WTC11 (cell line): Measurements from ENCODE around the gene SLC1A4.

ENCODE experiments used
- ATF3 ChIP-seq: sonication (generic); formaldehyde crosslinking; conservative IDR thresholded peaks from 2 replicates; pipeline ENCODE4 v1.8.1; 2022; ENCODE audit warnings: mild to moderate bottlenecking, missing genetic modification reagents
- HMGA2 ChIP-seq: fragments of 250-450 bp; sonication (Bioruptor Pico); IDR thresholded peaks from 2 replicates; pipeline ENCODE4 v1.4.0; 2021; ENCODE audit warnings: mild to moderate bottlenecking, moderate library complexity
- HMGXB4 ChIP-seq: sonication (generic); formaldehyde crosslinking; IDR thresholded peaks from 2 replicates; pipeline ENCODE4 v1.8.1; 2023; ENCODE audit warnings: mild to moderate bottlenecking, moderate library complexity, missing genetic modification reagents
- RELA ChIP-seq: sonication (generic); formaldehyde crosslinking; IDR thresholded peaks from 2 replicates; pipeline ENCODE4 v1.8.1; 2022; ENCODE audit warnings: missing genetic modification reagents, mild to moderate bottlenecking, borderline replicate concordance
- ZNF121 ChIP-seq: sonication (generic); formaldehyde crosslinking; IDR thresholded peaks from 2 replicates; pipeline ENCODE4 v1.8.0; 2023; ENCODE audit warnings: missing genetic modification reagents
- TF ChIP-seq, protein P1 (sequence below): sonication (generic); formaldehyde crosslinking; IDR thresholded peaks from 2 replicates; pipeline ENCODE4 v1.8.0; 2022; ENCODE audit warnings: mild to moderate bottlenecking, missing genetic modification reagents
- TF ChIP-seq, protein P2 (sequence below): fragments of 200-600 bp; IDR thresholded peaks from 2 replicates; pipeline ENCODE4 v1.8.0; 2022; ENCODE audit warnings: antibody characterized with exemption
- TF ChIP-seq, protein P3 (sequence below): sonication (generic); formaldehyde crosslinking; IDR thresholded peaks from 2 replicates; pipeline ENCODE4 v1.8.1; 2023; ENCODE audit warnings: mild to moderate bottlenecking, missing genetic modification reagents, moderate library complexity

- TF ChIP-seq, protein P1, sequence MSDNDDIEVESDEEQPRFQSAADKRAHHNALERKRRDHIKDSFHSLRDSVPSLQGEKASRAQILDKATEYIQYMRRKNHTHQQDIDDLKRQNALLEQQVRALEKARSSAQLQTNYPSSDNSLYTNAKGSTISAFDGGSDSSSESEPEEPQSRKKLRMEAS (CRISPR knock-in tag) = no peak
- TF ChIP-seq HMGA2 (no peak), RELA (CRISPR knock-in tag) (no peak), ATF3 (CRISPR knock-in tag) (no peak), HMGXB4 (CRISPR knock-in tag) (no peak), ZNF121 (CRISPR knock-in tag) (no peak)
- TF ChIP-seq, protein P2, sequence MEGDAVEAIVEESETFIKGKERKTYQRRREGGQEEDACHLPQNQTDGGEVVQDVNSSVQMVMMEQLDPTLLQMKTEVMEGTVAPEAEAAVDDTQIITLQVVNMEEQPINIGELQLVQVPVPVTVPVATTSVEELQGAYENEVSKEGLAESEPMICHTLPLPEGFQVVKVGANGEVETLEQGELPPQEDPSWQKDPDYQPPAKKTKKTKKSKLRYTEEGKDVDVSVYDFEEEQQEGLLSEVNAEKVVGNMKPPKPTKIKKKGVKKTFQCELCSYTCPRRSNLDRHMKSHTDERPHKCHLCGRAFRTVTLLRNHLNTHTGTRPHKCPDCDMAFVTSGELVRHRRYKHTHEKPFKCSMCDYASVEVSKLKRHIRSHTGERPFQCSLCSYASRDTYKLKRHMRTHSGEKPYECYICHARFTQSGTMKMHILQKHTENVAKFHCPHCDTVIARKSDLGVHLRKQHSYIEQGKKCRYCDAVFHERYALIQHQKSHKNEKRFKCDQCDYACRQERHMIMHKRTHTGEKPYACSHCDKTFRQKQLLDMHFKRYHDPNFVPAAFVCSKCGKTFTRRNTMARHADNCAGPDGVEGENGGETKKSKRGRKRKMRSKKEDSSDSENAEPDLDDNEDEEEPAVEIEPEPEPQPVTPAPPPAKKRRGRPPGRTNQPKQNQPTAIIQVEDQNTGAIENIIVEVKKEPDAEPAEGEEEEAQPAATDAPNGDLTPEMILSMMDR = no peak
- TF ChIP-seq, protein P3, sequence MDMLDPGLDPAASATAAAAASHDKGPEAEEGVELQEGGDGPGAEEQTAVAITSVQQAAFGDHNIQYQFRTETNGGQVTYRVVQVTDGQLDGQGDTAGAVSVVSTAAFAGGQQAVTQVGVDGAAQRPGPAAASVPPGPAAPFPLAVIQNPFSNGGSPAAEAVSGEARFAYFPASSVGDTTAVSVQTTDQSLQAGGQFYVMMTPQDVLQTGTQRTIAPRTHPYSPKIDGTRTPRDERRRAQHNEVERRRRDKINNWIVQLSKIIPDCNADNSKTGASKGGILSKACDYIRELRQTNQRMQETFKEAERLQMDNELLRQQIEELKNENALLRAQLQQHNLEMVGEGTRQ (CRISPR knock-in tag) = no peak
Measured at GRCh38 chr2:65069439-65069824, 80.2 kb downstream of the SLC1A4 start.
